Peyer's patch (tissue), 4 donors: ENCODE measurements around the gene BTG4. TPM values are rescaled to one million over a fixed set of nuclear protein-coding genes. Genes with fewer than 3 reads are reported as not detected.

ENCODE experiments used
- DNase-seq, 3 donors: peaks; one replicate each; pipeline ENCODE4 v3.0.0-alpha.2; 2017 to 2019
- H3K27ac ChIP-seq, 4 donors: fragments of 200-600 bp; sonication (generic); one replicate each; pipeline ENCODE4 v1.5.1; 2016 to 2019
- H3K27me3 ChIP-seq, 2 donors: fragments of 200-600 bp; sonication (generic); one replicate each; pipeline ENCODE4 v1.5.1; 2019
- H3K36me3 ChIP-seq, 3 donors: fragments of 200-600 bp; sonication (generic); one replicate each; pipeline ENCODE4 v1.5.1; 2016 to 2019
- H3K4me1 ChIP-seq, 4 donors: fragments of 200-600 bp; sonication (generic); one replicate each; pipeline ENCODE4 v1.5.1; 2016 to 2019
- H3K4me3 ChIP-seq, 4 donors: fragments of 200-600 bp; sonication (generic); 1 replicate in 3 of 4; 2 replicates in 1 of 4; pipeline ENCODE4 v1.5.1; 2016 to 2019; ENCODE audit warnings: mild to moderate bottlenecking in 1 of 4
- H3K9me3 ChIP-seq, 4 donors: fragments of 200-600 bp; sonication (generic); one replicate each; pipeline ENCODE4 v1.5.1; 2016 to 2019; ENCODE audit warnings: mild to moderate bottlenecking in 1 of 4
- CTCF ChIP-seq, 6 experiments: fragments of 450-650 bp in 4 of 6; fragments of 200-600 bp in 2 of 6; sonication (generic) in 1 of 6; IDR thresholded peaks; one replicate each; pipeline ENCODE4 v1.5.1; 2017 to 2019; ENCODE audit warnings: antibody characterized with exemption in 6 of 6, mild to moderate bottlenecking in 3 of 6, moderate library complexity in 1 of 6
- POLR2A ChIP-seq, 2 donors: fragments of 450-650 bp; IDR thresholded peaks; one replicate each; pipeline ENCODE4 v1.5.1; 2017; ENCODE audit warnings: antibody characterized with exemption in 2 of 2, mild to moderate bottlenecking in 2 of 2, moderate library complexity in 2 of 2
- total RNA-seq, 4 donors: library from RNA; depleted of rRNA; stranded (reverse); fragments of >200 nt; gene quantifications; one replicate each; pipeline ENCODE4 v1.1.0, GENCODE V29; 2016

The BTG4 gene
- total RNA-seq, 4 donors from 2014 or later = not detected

- no peak for DNase-seq
- Histone ChIP-seq H3K4me1 (peaks cover 0 to 12% (median 3%) of the 10 kb centered on the region in 4 donors), H3K27ac (no peak overlapping the region), H3K9me3 (no peaks in the 10 kb centered on the region), H3K27me3 (peaks cover 0 to 9% of the 10 kb centered on the region in 2 donors), H3K4me3 (no peak overlapping the region), H3K36me3 (no peaks in the 10 kb centered on the region)
- TF ChIP-seq POLR2A (IDR thresholded peaks at IDR 0.05) = no peak
- no peak for TF ChIP-seq CTCF (IDR thresholded peaks at IDR 0.05)
Measured at GRCh38 chr11:111510311-111510710, 1.9 kb downstream of the BTG4 start.

GRCh38 chr11:111502611-111503010 is 9.6 kb downstream of the BTG4 start:
- no peaks in the 10 kb centered on the region for H3K4me1 ChIP-seq
- no peak overlapping the region for H3K27ac ChIP-seq
- H3K27me3 ChIP-seq = no peaks in the 10 kb centered on the region
- no peak overlapping the region for H3K4me3 ChIP-seq
- no peak for DNase-seq
- H3K36me3 ChIP-seq = no peaks in the 10 kb centered on the region
- TF ChIP-seq CTCF (IDR thresholded peaks at IDR 0.05) (no peak), POLR2A (IDR thresholded peaks at IDR 0.05) (no peak)
- H3K9me3 ChIP-seq = no peaks in the 10 kb centered on the region

- H3K27me3 ChIP-seq = no peaks in the 10 kb centered on the region
- no peaks in the 10 kb centered on the region for H3K4me1 ChIP-seq
- no peaks in the 10 kb centered on the region for H3K9me3 ChIP-seq
- no peak for DNase-seq
- H3K27ac ChIP-seq = no peak overlapping the region
- no peak overlapping the region for H3K4me3 ChIP-seq
- no peak for TF ChIP-seq POLR2A (IDR thresholded peaks at IDR 0.05)
- no peak for TF ChIP-seq CTCF (IDR thresholded peaks at IDR 0.05)
- no peaks in the 10 kb centered on the region for H3K36me3 ChIP-seq
Measured at GRCh38 chr11:111500481-111500880, 11.7 kb downstream of the BTG4 start.

DNA sequence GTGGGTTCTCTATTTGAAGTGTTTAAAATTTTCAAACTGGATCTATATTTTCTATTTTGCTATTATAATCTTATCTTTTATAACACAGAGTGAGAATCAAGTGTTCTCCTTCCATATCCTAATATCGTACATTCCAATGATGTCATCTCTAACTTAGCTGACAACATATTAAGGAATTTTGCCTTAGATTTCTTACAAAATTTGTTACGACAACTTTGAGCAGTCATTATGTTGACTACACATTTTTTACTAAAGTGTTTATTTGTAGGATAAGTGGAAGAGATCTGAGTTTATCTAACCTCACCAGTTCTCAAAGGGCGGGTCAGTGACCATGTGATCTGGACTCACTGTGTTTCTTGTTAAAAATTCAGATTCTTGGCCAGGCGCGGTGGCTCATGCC is 12.7 kb downstream of the BTG4 start:
- H3K36me3 ChIP-seq = no peaks in the 10 kb centered on the region
- H3K4me3 ChIP-seq = no peak overlapping the region
- TF ChIP-seq POLR2A (IDR thresholded peaks at IDR 0.05) (no peak), CTCF (IDR thresholded peaks at IDR 0.05) (no peak)
- H3K4me1 ChIP-seq = no peaks in the 10 kb centered on the region
- H3K27ac ChIP-seq = no peak overlapping the region
- H3K9me3 ChIP-seq = no peaks in the 10 kb centered on the region
- H3K27me3 ChIP-seq = no peaks in the 10 kb centered on the region
- no peak for DNase-seq

DNA sequence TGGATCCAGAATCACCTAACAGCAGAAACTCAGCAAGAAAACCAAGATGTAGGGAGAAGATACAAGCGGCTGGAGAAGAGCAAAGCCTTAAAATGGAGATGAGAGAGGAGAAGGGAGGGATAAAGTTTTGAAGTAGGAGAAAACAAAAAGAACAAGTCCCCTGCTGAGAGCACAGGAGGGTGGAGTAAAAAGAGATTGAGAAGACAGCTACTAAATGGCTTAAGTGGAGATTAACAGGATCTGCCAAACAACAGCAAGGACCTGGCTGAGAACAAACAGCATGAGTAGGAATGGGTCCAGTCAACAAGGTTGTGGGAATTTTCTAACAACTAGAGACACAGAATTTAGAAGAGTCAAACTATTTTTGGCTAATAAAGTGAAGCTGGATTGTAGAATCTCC is 18.1 kb downstream of the BTG4 start:
- no peaks in the 10 kb centered on the region for H3K4me1 ChIP-seq
- DNase-seq = no peak
- H3K27me3 ChIP-seq = no peaks in the 10 kb centered on the region
- TF ChIP-seq CTCF (IDR thresholded peaks at IDR 0.05) (no peak), POLR2A (IDR thresholded peaks at IDR 0.05) (no peak)
- no peak overlapping the region for H3K4me3 ChIP-seq
- H3K27ac ChIP-seq = no peak overlapping the region
- no peaks in the 10 kb centered on the region for H3K36me3 ChIP-seq
- H3K9me3 ChIP-seq = no peaks in the 10 kb centered on the region

DNA sequence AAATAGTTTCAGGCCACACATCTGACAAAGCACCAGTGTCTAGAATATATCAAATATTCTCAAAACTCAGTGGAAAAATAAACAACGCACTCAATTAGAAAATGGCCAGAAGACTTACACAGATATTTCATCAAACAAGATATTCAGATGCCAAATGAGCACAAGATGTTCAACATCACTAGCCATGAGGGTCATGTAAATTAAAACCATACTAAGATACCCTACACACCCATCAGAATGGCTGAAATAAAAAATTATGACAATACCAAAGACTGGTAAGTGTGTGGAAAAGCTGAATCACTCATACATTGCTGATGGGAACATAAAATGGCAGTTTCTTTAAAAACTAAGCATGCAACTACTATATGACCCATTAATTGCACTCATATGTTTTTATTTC is 21.7 kb downstream of the BTG4 start:
- Histone ChIP-seq H3K4me1 (no peaks in the 10 kb centered on the region), H3K27ac (no peak overlapping the region), H3K4me3 (no peak overlapping the region), H3K36me3 (no peaks in the 10 kb centered on the region), H3K27me3 (no peaks in the 10 kb centered on the region), H3K9me3 (peaks cover 0 to 4% (median 0%) of the 10 kb centered on the region in 4 donors)
- DNase-seq = no peak
- no peak for TF ChIP-seq POLR2A (IDR thresholded peaks at IDR 0.05)
- TF ChIP-seq CTCF (IDR thresholded peaks at IDR 0.05) = no peak
